ENCODE results near the gene TFF3.

DNA sequence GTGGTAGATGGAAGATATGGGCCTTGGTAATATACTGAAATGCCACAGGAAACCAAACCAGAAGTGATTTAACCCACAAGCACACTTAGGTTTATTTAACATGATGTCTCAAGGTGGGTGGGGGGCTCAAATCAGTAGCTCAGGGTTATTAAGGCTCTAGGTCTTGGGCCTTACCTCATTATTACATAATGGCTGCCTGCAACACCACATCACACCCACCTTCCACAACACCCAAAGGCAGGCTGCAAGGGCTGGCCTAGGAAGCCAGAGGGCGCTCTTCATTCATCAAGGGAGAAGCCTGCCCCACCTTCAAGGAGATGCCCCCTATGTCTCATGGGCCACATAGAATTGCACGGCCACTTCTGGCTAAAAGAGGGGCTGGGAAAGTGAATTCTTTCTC is 45.1 kb upstream of the TFF3 start:
- TF ChIP-seq TAF1 (IDR thresholded peaks at IDR 0.05; ENCODE audit: low read depth) (no peak), EZH2 (IDR thresholded peaks at IDR 0.05; ENCODE audit: borderline replicate concordance, insufficient read depth, low read length, poor library complexity, severe bottlenecking) (no peak), POLR2AphosphoS5 (IDR thresholded peaks at IDR 0.05) (no peak), RAD21 (conservative IDR thresholded peaks at IDR 0.05) (no peak), EP300 (conservative IDR thresholded peaks at IDR 0.05; ENCODE audit: poor library complexity, severe bottlenecking) (no peak)
- TF ChIP-seq, protein P1, sequence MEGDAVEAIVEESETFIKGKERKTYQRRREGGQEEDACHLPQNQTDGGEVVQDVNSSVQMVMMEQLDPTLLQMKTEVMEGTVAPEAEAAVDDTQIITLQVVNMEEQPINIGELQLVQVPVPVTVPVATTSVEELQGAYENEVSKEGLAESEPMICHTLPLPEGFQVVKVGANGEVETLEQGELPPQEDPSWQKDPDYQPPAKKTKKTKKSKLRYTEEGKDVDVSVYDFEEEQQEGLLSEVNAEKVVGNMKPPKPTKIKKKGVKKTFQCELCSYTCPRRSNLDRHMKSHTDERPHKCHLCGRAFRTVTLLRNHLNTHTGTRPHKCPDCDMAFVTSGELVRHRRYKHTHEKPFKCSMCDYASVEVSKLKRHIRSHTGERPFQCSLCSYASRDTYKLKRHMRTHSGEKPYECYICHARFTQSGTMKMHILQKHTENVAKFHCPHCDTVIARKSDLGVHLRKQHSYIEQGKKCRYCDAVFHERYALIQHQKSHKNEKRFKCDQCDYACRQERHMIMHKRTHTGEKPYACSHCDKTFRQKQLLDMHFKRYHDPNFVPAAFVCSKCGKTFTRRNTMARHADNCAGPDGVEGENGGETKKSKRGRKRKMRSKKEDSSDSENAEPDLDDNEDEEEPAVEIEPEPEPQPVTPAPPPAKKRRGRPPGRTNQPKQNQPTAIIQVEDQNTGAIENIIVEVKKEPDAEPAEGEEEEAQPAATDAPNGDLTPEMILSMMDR (IDR thresholded peaks at IDR 0.05; ENCODE audit: poor library complexity, severe bottlenecking) = no peak
- TF ChIP-seq, protein P2, sequence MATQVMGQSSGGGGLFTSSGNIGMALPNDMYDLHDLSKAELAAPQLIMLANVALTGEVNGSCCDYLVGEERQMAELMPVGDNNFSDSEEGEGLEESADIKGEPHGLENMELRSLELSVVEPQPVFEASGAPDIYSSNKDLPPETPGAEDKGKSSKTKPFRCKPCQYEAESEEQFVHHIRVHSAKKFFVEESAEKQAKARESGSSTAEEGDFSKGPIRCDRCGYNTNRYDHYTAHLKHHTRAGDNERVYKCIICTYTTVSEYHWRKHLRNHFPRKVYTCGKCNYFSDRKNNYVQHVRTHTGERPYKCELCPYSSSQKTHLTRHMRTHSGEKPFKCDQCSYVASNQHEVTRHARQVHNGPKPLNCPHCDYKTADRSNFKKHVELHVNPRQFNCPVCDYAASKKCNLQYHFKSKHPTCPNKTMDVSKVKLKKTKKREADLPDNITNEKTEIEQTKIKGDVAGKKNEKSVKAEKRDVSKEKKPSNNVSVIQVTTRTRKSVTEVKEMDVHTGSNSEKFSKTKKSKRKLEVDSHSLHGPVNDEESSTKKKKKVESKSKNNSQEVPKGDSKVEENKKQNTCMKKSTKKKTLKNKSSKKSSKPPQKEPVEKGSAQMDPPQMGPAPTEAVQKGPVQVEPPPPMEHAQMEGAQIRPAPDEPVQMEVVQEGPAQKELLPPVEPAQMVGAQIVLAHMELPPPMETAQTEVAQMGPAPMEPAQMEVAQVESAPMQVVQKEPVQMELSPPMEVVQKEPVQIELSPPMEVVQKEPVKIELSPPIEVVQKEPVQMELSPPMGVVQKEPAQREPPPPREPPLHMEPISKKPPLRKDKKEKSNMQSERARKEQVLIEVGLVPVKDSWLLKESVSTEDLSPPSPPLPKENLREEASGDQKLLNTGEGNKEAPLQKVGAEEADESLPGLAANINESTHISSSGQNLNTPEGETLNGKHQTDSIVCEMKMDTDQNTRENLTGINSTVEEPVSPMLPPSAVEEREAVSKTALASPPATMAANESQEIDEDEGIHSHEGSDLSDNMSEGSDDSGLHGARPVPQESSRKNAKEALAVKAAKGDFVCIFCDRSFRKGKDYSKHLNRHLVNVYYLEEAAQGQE (IDR thresholded peaks at IDR 0.05; ENCODE audit: borderline replicate concordance) = no peak

Data from neural cell (in vitro differentiated cells).